Esophagus mucosa (tissue), 1 donor: Measurements from ENCODE around the gene CACNA1A. TPM values are rescaled to one million over a fixed set of nuclear protein-coding genes. Genes with fewer than 3 reads are reported as not detected.
"Not testable (repeated sequence)": the region's sequence is repeated elsewhere in the genome, so short reads cannot be mapped to it uniquely, and the experiment has no call there.

ENCODE experiments used
- ATAC-seq: fragments of 200-7000 bp; cut with Tn5 transposase; one replicate; pipeline ENCODE4 v1.9.1; 2020
- total RNA-seq: library from RNA; stranded (reverse); gene quantifications from one replicate; pipeline ENCODE4 v1.2.4, GENCODE V29; 2023
- donor health status: DM: yes; HTN: yes; CAD: no.

Gene CACNA1A
- total RNA-seq, 1 donor from 2014 or later, result 0.20 TPM

GRCh38 chr19:13270514-13271105 is 235.7 kb downstream of the CACNA1A start:
- no peak for ATAC-seq

DNA sequence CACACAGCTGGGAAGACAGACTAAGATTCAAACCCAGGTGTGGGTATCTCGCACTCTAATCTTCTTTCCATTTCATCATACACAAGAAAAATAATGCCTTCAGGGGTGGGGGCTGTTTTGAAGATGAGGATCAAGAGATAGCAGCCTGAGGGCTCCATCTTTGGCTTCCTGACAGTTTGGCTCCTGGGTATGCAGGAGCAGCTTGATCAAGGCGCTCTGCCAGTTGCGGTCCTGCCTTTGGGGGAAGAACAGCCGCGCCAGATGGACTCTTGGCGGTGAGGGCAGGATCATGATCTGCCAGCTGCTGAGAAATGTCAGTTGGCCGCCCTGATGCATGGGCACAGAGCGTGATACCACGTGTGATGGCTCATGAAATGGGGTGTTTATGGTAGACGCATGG is 236.9 kb downstream of the CACNA1A start:
- ATAC-seq, result no peak

- ATAC-seq, result no peak
Observed at GRCh38 chr19:13267889-13268288, 238.4 kb downstream of the CACNA1A start.

DNA sequence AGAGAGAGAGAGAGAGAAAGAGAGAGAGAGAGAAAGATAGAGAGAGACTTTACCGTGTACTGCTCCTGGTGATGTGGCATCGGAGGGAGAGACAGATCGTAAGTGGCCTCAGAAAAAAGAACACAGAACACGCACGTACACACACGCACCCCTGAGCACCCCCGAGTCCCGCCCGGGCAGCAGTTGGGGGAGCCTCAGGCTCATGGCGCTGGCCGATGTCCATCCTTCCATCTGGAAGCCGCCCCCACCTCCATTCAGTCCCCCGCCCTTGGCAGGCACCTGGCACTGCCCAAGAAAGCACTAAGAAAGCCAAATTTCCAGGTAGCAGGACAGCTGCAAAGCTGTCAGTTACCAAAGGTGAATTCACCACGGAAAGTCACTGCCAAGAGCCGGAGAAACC is 239.1 kb downstream of the CACNA1A start:
- ATAC-seq, result no peak

GRCh38 chr19:13262450-13262849 is 243.8 kb downstream of the CACNA1A start:
- ATAC-seq, result peak; percentile 42

GRCh38 chr19:13260883-13261653 is 245.2 kb downstream of the CACNA1A start:
- ATAC-seq, result peak; percentile 92

DNA sequence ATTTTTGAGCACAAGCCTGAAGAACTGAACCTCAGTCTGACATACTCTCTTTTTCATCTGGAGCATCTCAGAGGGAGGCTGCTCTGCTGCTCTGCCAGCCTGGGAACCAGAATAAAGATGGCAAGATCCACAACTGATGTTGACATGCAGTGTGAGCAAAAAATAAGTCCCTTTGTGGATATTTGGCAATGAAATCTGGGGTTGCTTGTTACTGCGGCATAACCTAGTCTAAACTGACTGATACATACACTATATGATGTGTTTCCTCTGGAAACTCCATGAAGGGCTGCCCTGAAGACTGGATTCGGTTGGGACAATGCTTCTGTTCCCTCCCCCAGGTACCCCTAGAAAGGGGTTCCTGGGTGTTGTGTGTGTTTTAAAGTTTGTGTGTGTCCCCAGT is 249.4 kb downstream of the CACNA1A start:
- no peak for ATAC-seq

DNA sequence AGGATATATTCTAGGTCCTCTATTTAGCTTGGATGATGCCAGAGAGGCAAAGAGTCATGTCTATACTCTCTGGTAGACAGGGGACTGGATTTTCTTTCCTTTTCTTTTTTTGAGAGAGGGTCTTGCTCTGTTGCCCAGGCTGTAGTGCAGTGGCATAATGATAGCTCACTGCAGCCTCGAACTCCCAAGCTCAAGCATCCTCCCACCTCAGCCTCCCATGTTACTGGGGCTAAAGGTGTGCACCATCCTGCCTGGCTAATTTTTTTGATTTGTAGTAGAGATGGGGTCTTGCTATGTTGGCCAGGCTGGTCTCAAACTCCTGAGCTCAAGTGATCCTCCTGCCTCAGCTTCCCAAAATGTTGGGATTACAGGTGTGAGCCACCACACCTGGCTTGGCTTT is 249.9 kb downstream of the CACNA1A start:
- ATAC-seq, result not testable (repeated sequence)

GRCh38 chr19:13255719-13256059 is 250.6 kb downstream of the CACNA1A start:
- no peak for ATAC-seq

- no peak for ATAC-seq
Observed at GRCh38 chr19:13255041-13255718, 251.1 kb downstream of the CACNA1A start.

GRCh38 chr19:13252569-13253335 is 253.5 kb downstream of the CACNA1A start:
- ATAC-seq, result no peak

DNA sequence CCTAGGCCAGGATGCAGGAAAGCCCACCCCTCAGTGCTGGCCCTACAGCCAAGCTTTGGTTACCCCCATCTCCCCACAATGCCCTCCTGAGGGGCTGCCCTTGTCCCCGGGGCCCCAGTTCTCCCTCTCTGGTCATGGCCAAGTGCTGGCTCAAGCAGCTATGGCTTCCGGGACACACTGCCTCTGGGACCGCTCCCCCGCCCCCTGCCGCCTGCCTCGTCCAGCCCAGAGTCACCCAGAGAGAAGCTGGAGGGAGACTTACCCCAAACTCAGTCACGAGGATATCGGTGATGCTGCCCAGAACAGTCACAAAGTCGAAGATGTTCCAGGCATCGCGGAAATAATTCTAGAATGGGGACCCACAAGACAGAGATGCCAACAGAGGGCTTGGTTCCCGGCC is 261.4 kb downstream of the CACNA1A start:
- no peak for ATAC-seq

GRCh38 chr19:13241231-13242104 is 264.8 kb downstream of the CACNA1A start:
- no peak for ATAC-seq

DNA sequence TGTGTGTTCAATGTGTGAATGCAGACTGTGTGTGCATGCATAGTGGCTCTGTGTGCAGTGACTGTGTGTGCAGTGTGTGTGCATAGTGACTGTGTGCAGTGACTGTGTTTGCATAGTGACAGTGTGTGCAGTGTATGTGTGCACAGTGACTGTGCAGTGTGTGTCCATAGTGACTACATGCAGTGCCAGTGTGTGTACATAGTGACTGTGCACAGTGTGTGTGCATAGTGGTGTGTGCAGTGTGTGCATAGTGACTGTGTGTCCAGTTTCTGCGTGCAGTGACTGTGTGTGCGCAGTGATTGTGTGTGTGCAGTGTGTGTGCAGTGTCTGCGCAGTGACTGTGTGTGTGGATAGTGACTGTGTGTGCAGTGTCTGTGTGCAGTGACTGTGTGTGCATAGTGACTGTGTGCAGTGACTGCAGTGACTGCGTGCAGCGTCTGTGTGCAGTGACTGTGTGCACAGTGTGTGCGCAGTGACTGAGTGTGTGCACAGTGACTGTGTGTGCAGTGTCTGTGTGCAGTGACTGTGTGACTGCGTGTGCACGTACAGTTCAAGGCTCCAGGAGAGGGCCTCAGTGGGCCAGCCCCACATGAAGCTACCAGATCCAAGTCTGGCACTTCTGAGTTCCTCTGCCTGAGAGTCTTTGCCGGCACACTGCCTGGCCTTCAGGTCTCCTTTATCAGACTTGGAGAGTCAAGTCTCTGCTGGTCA is 265.8 kb downstream of the CACNA1A start:
- no peak for ATAC-seq

DNA sequence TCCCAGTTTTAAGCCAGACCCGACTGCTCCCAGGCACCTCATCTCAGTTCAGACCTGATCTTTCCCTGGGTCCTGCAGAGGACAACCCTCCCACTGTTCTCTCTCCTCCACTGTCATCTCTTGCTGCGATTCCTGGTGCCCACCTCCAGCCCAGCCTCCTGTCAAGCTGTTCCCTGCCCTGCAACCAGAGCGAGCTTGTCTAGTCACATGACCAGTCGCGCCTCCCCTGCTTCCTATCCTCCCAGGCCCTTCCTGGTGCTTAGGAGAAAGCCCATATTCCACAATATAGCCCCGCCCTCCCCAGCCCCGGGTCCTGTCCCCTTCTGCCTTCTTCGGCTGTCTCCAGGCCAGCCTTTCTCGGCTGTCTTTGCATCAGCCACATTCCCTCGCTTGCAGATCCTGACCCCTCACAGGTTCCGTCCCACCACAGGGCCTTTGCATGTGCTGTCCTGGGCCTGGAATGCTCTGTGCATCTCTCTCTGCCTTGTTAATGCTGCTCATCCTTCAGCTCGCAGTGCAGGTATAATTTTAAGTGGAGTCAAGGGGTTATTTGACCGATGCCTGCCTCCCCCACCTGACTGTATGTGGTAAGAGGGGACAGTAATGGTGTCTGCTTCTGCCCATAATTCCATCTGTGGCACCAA is 267.3 kb downstream of the CACNA1A start:
- ATAC-seq, result no peak

GRCh38 chr19:13234518-13234917 is 271.8 kb downstream of the CACNA1A start:
- ATAC-seq, result peak; percentile 36

- ATAC-seq, result no peak
Observed at GRCh38 chr19:13231663-13232062, 274.6 kb downstream of the CACNA1A start.

- ATAC-seq, result no peak
Observed at GRCh38 chr19:13229246-13229645, 277.0 kb downstream of the CACNA1A start.

DNA sequence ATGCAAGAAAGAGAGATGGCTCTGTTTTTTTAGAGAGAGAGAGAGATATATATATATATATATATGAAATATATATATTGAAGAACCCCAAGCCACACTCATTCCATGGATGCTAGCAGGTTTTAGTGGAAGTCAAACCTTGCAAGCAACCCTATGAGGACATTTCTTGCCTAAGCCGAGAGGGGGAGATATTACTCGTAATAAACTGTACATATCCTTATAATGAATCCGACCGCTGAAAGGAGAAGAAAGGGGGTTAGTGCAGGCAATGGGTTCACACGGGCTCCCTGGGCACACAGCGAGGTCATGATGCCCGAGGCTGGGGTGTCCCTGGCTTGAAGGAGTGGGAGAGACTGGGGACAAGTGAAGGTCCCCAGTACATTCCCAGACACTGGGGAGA is 277.7 kb downstream of the CACNA1A start:
- ATAC-seq, result no peak

GRCh38 chr19:13226983-13227382 is 279.3 kb downstream of the CACNA1A start:
- no peak for ATAC-seq
